Mesenchymal stem cell (in vitro differentiated cells and primary cell): ENCODE measurements around the gene MFAP5.

ENCODE experiments used
- DNase-seq: peaks from one replicate; pipeline ENCODE4 v3.0.0-alpha.2; 2013
- H2AFZ ChIP-seq: one replicate; pipeline ENCODE4 v1.6.1; 2013; ENCODE audit warnings: low read depth, mild to moderate bottlenecking, control low read depth, inconsistent platforms, low read length, moderate library complexity
- H2AK5ac ChIP-seq: 2 replicates; pipeline ENCODE4 v1.6.1; 2013; ENCODE audit warnings: low read length, moderate library complexity, mild to moderate bottlenecking, inconsistent platforms; ENCODE audit not compliant: severe bottlenecking
- H2BK120ac ChIP-seq: one replicate; pipeline ENCODE4 v1.6.1; 2013; ENCODE audit warnings: low read depth, mild to moderate bottlenecking, inconsistent platforms, low read length, moderate library complexity
- H2BK12ac ChIP-seq, 2 experiments: one replicate each; pipeline ENCODE4 v1.6.1; 2013; ENCODE audit warnings: inconsistent platforms in 2 of 2, low read length in 2 of 2, mild to moderate bottlenecking in 2 of 2, moderate library complexity in 2 of 2, control low read depth in 1 of 2
- H2BK15ac ChIP-seq: one replicate; pipeline ENCODE4 v1.6.1; 2013; ENCODE audit warnings: mild to moderate bottlenecking, low read depth, inconsistent platforms; ENCODE audit not compliant: poor library complexity, severe bottlenecking
- H2BK5ac ChIP-seq: 2 replicates; pipeline ENCODE4 v1.6.1; 2013; ENCODE audit warnings: low read depth, mild to moderate bottlenecking, low read length, control low read depth, inconsistent platforms; ENCODE audit not compliant: poor library complexity, severe bottlenecking
- H3K14ac ChIP-seq, 2 experiments: one replicate each; pipeline ENCODE4 v1.6.1; 2013; ENCODE audit warnings: inconsistent platforms in 2 of 2, low read length in 2 of 2, control low read depth in 1 of 2, mild to moderate bottlenecking in 1 of 2, moderate library complexity in 1 of 2
- H3K18ac ChIP-seq, 2 experiments: one replicate each; pipeline ENCODE4 v1.6.1; 2013; ENCODE audit warnings: inconsistent platforms in 2 of 2, low read length in 2 of 2, control low read depth in 1 of 2, low read depth in 1 of 2, mild to moderate bottlenecking in 1 of 2
- H3K23ac ChIP-seq, 2 experiments: one replicate each; pipeline ENCODE4 v1.6.1; 2013; ENCODE audit warnings: inconsistent platforms in 2 of 2, low read length in 2 of 2, mild to moderate bottlenecking in 2 of 2, moderate library complexity in 2 of 2, control low read depth in 1 of 2
- H3K27ac ChIP-seq: 2 replicates; pipeline ENCODE4 v1.5.1; 2013; ENCODE audit warnings: mild to moderate bottlenecking, moderate library complexity, low read length, control low read depth, inconsistent platforms; ENCODE audit not compliant: poor library complexity, severe bottlenecking
- H3K27me3 ChIP-seq, 2 experiments: 2 replicates each; pipeline versions ENCODE4 v1.6.1 to v1.7.0; 2013; ENCODE audit warnings: low read length in 2 of 2, mild to moderate bottlenecking in 2 of 2, moderate library complexity in 2 of 2, control low read depth in 1 of 2, inconsistent platforms in 1 of 2; ENCODE audit not compliant: control insufficient read depth in 1 of 2, insufficient read depth in 1 of 2
- H3K36me3 ChIP-seq, 2 experiments: 2 replicates each; pipeline versions ENCODE4 v1.6.1 to v1.7.0; 2013; ENCODE audit warnings: low read length in 2 of 2, control low read depth in 1 of 2, inconsistent platforms in 1 of 2, low read depth in 1 of 2, mild to moderate bottlenecking in 1 of 2; ENCODE audit not compliant: insufficient read depth in 2 of 2, control insufficient read depth in 1 of 2
- H3K4ac ChIP-seq, 2 experiments: one replicate each; pipeline ENCODE4 v1.6.1; 2013; ENCODE audit warnings: inconsistent platforms in 2 of 2, low read length in 2 of 2, mild to moderate bottlenecking in 2 of 2, moderate library complexity in 2 of 2, control low read depth in 1 of 2, low read depth in 1 of 2
- H3K4me1 ChIP-seq: 2 replicates; pipeline ENCODE4 v1.6.1; 2013; ENCODE audit warnings: low read depth, low read length, control low read depth; ENCODE audit not compliant: control insufficient read depth, insufficient read depth
- H3K4me2 ChIP-seq: 2 replicates; pipeline ENCODE4 v1.6.1; 2013; ENCODE audit warnings: low read length, mild to moderate bottlenecking, inconsistent platforms; ENCODE audit not compliant: poor library complexity, severe bottlenecking
- H3K4me3 ChIP-seq, 2 experiments: 2 replicates each; pipeline versions ENCODE4 v1.5.1 to v1.7.0; 2013; ENCODE audit warnings: low read length in 2 of 2, mild to moderate bottlenecking in 2 of 2, control low read depth in 1 of 2, low read depth in 1 of 2; ENCODE audit not compliant: insufficient read depth in 1 of 2
- H3K79me1 ChIP-seq: replicated peaks from 2 replicates; pipeline ENCODE4 v1.6.1; 2013; ENCODE audit warnings: mild to moderate bottlenecking, control low read depth, low read length, inconsistent platforms; ENCODE audit not compliant: poor library complexity, severe bottlenecking
- H3K9ac ChIP-seq: 2 replicates; pipeline ENCODE4 v1.7.0; 2013; ENCODE audit warnings: mild to moderate bottlenecking, low read length, moderate library complexity
- H3K9me3 ChIP-seq: 2 replicates; pipeline ENCODE4 v1.7.0; 2013; ENCODE audit warnings: mild to moderate bottlenecking, low read length; ENCODE audit not compliant: control insufficient read depth
- H4K8ac ChIP-seq: one replicate; pipeline ENCODE4 v1.6.1; 2013; ENCODE audit warnings: inconsistent platforms, mild to moderate bottlenecking, low read length, moderate library complexity
- H4K91ac ChIP-seq: one replicate; pipeline ENCODE4 v1.6.1; 2013; ENCODE audit warnings: mild to moderate bottlenecking, low read length, inconsistent platforms
- WGBS: methylation state at CpG from one replicate; pipeline ENCODE4 v1.1.7; 2013; ENCODE audit warnings: mixed read lengths; 5-methylcytosine and 5-hydroxymethylcytosine counted together

The MFAP5 gene

DNA sequence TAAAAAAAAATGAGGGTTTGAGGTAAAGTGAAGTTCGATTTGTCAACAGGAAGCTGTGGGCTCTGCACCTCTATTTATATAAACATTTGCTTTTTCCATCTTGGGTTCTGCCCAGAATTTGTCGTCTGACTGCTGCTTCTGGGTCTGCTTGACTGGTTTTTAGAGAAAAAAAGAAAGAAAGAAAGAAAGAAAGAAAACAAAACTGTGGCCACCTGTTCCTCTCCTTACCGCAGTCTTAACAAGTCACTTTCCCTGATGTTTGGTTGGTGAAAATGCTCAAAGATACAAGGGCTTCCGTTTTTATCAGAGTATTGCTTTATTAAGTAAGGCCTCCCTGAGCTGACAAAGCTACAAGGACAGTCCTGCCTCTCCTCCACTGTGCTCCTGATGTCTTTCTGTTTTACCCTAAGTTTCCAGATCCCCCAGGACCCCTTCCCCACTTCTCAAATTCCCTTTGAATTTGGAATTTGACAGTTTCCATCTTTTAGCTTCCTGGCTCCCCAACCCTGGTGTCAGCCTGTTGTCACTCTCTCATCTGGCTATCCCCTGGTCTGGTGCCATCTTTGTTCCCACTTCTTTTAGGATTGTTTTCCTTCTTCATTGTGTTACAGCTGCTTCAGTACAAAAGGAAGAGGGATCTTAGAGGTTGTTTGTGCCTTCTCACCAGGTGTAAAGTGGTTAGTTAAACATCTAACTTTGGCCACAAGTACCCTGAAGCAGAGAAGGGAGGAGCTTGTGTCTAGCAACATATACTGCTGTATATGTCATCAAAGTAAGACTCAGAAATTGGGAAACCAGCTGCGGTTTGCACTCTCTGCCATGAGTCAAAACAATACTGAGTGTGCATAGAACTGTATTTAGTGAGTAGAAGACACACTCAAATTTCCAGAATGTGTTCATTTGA, 18.0 kb downstream of the MFAP5 start:
- Histone ChIP-seq H3K18ac (no peak overlapping the region), H3K27ac (no peak overlapping the region), H2BK120ac (no peak overlapping the region), H3K79me1 (no peaks in the 10 kb centered on the region), H3K9me3 (no peaks in the 10 kb centered on the region), H2BK5ac (no peak overlapping the region), H4K8ac (no peak overlapping the region), H3K4me3 (no peak overlapping the region), H2BK12ac (no peak overlapping the region), H3K4me2 (no peak overlapping the region), H4K91ac (no peak overlapping the region), H3K4ac (no peak overlapping the region), H2AK5ac (no peak overlapping the region), H2BK15ac (no peak overlapping the region), H3K23ac (no peak overlapping the region), H2AFZ (no peak overlapping the region), H3K27me3 (no peaks in the 10 kb centered on the region), H3K9ac (no peak overlapping the region), H3K4me1 (no peaks in the 10 kb centered on the region), H3K36me3 (peaks cover 0 to 61% of the 10 kb centered on the region in 2 experiments), H3K14ac (no peak overlapping the region)
- no peak for DNase-seq
- WGBS, result 92% methylated on average over 3 of the region's 5 CpGs

GRCh38 chr12:8642775-8643174, 19.9 kb downstream of the MFAP5 start:
- Histone ChIP-seq H3K36me3 (peaks cover 0 to 45% of the 10 kb centered on the region in 2 experiments), H3K4me3 (no peak overlapping the region), H3K9me3 (no peaks in the 10 kb centered on the region), H2BK15ac (no peak overlapping the region), H3K18ac (no peak overlapping the region), H3K4ac (no peak overlapping the region), H3K27me3 (no peaks in the 10 kb centered on the region), H4K91ac (no peak overlapping the region), H2BK12ac (no peak overlapping the region), H3K4me1 (no peaks in the 10 kb centered on the region), H4K8ac (no peak overlapping the region), H2AFZ (no peak overlapping the region), H3K9ac (no peak overlapping the region), H2AK5ac (no peak overlapping the region), H3K23ac (no peak overlapping the region), H3K14ac (no peak overlapping the region), H2BK120ac (no peak overlapping the region), H3K79me1 (no peaks in the 10 kb centered on the region), H2BK5ac (no peak overlapping the region), H3K4me2 (no peak overlapping the region), H3K27ac (no peak overlapping the region)
- DNase-seq, result no peak
- no CpG with 5 or more reads among the region's 1 CpG for whole genome bisulfite sequencing

- Histone ChIP-seq H3K36me3 (peaks cover 0 to 22% of the 10 kb centered on the region in 2 experiments), H3K27me3 (no peaks in the 10 kb centered on the region), H3K23ac (no peak overlapping the region), H4K91ac (no peak overlapping the region), H3K18ac (no peak overlapping the region), H2AFZ (no peak overlapping the region), H3K9ac (no peak overlapping the region), H3K4ac (no peak overlapping the region), H2AK5ac (no peak overlapping the region), H2BK15ac (no peak overlapping the region), H4K8ac (no peak overlapping the region), H3K4me1 (no peaks in the 10 kb centered on the region), H3K79me1 (no peaks in the 10 kb centered on the region), H3K4me2 (no peak overlapping the region), H3K9me3 (no peaks in the 10 kb centered on the region), H3K27ac (no peak overlapping the region), H2BK5ac (no peak overlapping the region), H2BK120ac (no peak overlapping the region), H3K14ac (no peak overlapping the region), H2BK12ac (no peak overlapping the region), H3K4me3 (no peak overlapping the region)
- no peak for DNase-seq
- 98% methylated on average over 2 of the region's 2 CpGs for WGBS
Measured at GRCh38 chr12:8639936-8640335, 22.7 kb downstream of the MFAP5 start.

DNA sequence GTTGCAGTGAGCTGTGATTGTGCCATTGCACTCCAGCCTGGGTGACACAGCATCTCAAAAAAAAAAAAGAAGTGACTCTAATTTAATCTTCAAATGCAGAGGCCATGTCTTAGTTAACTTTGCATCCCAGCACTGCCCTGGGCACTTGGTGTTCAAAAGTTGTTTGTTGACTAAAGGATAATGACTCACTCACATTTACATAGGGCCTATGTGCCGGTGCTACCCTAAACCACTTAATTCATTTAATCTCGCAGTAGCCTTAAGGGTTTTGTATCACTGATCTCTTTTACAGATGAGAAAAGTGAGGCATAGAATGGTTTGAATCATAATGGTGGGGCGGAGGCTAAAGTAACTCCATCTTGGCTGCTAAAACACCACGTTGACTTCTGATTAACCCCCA, 23.7 kb downstream of the MFAP5 start:
- no peak overlapping the region for H2BK120ac ChIP-seq
- H3K27ac ChIP-seq, result no peak overlapping the region
- no peak overlapping the region for H3K4me3 ChIP-seq
- no peaks in the 10 kb centered on the region for H3K27me3 ChIP-seq
- no peaks in the 10 kb centered on the region for H3K4me1 ChIP-seq
- no peak overlapping the region for H2BK15ac ChIP-seq
- WGBS, result 83% methylated on average over 2 of the region's 4 CpGs
- no peaks in the 10 kb centered on the region for H3K79me1 ChIP-seq
- no peak overlapping the region for H2AK5ac ChIP-seq
- no peak overlapping the region for H4K91ac ChIP-seq
- peaks cover 0 to 13% of the 10 kb centered on the region in 2 experiments for H3K36me3 ChIP-seq
- no peak overlapping the region for H3K18ac ChIP-seq
- no peak overlapping the region for H3K9ac ChIP-seq
- no peak for DNase-seq
- H4K8ac ChIP-seq, result no peak overlapping the region
- H3K4me2 ChIP-seq, result no peak overlapping the region
- H2BK12ac ChIP-seq, result no peak overlapping the region
- no peak overlapping the region for H3K14ac ChIP-seq
- H3K23ac ChIP-seq, result no peak overlapping the region
- no peaks in the 10 kb centered on the region for H3K9me3 ChIP-seq
- no peak overlapping the region for H2BK5ac ChIP-seq
- H2AFZ ChIP-seq, result no peak overlapping the region
- no peak overlapping the region for H3K4ac ChIP-seq
